Activated T-helper 2 cell treated with anti-CD3 and anti-CD28 coated beads, Interferon-gamma antibody, Interleukin-2, Interleukin-4, amounts not matched to agents 10 μg/mL and 5 μg/mL and 100 μg/mL, durations not matched to agents 14 hours and 24 hours and 36 hours (primary cell): Measurements from ENCODE around the gene ALG14. TPM values are rescaled to one million over a fixed set of nuclear protein-coding genes. Genes with fewer than 3 reads are reported as not detected.
"Not testable (repeated sequence)": the region's sequence is repeated elsewhere in the genome, so short reads cannot be mapped to it uniquely, and the experiment has no call there.

Experiments
- DNase-seq: peaks from one replicate; pipeline ENCODE4 v3.0.0; 2021; ENCODE audit warnings: low spot score
- H3K27ac Mint-ChIP-seq: one replicate; pipeline ENCODE4 v1.8.0; 2021; ENCODE audit warnings: mixed read lengths
- H3K27me3 Mint-ChIP-seq: one replicate; pipeline ENCODE4 v1.8.0; 2021; ENCODE audit warnings: low read depth, mixed read lengths
- H3K36me3 Mint-ChIP-seq: one replicate; pipeline ENCODE4 v1.8.0; 2021; ENCODE audit warnings: low read depth, mixed read lengths
- H3K4me1 Mint-ChIP-seq: one replicate; pipeline ENCODE4 v1.8.0; 2021; ENCODE audit warnings: low read depth, mixed read lengths
- H3K4me3 Mint-ChIP-seq: one replicate; pipeline ENCODE4 v1.8.0; 2021; ENCODE audit warnings: low read depth, mild to moderate bottlenecking, moderate library complexity, mixed read lengths
- H3K9me3 Mint-ChIP-seq: one replicate; pipeline ENCODE4 v1.8.0; 2021; ENCODE audit warnings: mixed read lengths
- intact Hi-C: fragments of 100-400 bp; cut with micrococcal nuclease; formaldehyde crosslinking; loops from one replicate; pipeline ENCODE4 v1.15.1; 2023
- total RNA-seq: library from RNA; stranded (reverse); gene quantifications from 2 replicates; pipeline ENCODE4 v1.2.3, GENCODE V29; 2022

ALG14 gene
- total RNA-seq, 1 donor from 2014 or later, result 2.4 TPM

DNA sequence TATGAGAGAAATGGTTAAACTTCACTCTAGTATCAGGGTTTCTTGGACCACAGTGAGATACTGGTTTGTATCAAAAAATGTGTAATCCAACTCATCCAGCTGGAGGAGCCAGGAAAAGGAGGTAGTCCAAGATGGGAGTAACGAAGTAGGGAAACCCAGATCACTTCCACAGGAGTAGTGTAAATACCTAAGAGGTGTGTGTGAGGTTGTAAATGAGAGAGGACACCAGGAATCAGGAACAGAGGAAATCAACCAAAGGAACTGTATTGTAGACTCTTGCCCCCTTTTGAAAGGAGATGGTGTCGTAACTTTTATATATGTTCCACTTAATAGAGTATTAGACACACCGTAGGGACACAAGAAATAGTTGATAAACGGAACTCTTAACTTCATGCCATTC, 24.7 kb upstream of the ALG14 start:
- Mint-ChIP-seq H3K27ac (no peak overlapping the region), H3K36me3 (no peaks in the 10 kb centered on the region), H3K4me3 (no peak overlapping the region), H3K4me1 (no peaks in the 10 kb centered on the region), H3K27me3 (peaks cover 2% of the 10 kb centered on the region), H3K9me3 (no peaks in the 10 kb centered on the region)
- no peak for DNase-seq
- intact Hi-C loops, result no loop called here

DNA sequence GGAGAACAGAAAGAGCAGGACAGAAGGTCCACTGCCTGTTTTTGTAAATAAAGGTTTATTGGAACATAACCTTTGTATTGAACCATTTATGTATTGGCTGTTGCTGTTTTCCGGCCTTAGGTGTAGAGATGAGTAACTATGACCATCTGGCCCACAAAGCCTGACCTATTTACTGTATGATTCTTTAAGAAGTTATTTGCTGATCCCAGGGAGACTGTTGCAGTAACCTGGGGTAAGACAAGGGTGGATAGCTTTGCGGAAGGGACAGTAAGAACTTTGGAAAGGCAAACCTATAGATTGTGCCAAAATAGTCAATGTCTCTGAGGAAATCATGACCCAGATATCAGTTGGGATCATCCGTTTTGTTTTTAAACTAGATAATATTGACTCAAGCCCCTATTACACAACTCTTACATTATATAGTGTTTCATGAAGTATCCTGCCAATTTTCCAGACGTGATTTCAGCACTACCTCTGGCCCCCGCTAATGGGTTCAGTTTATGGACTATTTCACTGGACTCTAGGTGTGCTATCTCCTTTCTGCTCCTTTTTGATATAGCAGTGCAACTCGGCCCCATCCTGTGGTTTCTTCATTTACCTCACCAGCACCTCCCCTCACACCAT, 23.6 kb upstream of the ALG14 start:
- H3K4me1 Mint-ChIP-seq, result no peaks in the 10 kb centered on the region
- no peaks in the 10 kb centered on the region for H3K36me3 Mint-ChIP-seq
- no peak overlapping the region for H3K4me3 Mint-ChIP-seq
- no peak for DNase-seq
- peaks cover 2% of the 10 kb centered on the region for H3K27me3 Mint-ChIP-seq
- intact Hi-C loops, result no loop called here
- no peak overlapping the region for H3K27ac Mint-ChIP-seq
- H3K9me3 Mint-ChIP-seq, result no peaks in the 10 kb centered on the region

DNA sequence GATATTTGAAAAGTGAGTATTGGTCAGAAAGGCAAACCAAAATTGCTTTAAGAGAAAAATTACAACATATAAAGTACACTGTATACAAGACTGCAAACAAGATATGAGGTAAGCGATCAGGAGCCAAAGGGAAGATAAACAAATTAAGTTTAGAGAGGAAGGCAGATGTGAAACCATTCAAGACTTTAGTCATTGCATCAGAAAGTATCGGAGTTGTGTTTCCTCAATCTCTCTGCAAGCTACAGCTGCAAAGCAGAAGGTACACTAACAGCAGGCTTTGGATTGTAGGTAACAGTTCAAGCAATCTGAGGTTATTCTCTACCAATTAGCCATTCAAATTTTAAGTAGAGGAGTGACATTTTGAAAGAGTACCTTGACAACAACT, 23.1 kb upstream of the ALG14 start:
- H3K9me3 Mint-ChIP-seq, result no peaks in the 10 kb centered on the region
- H3K4me1 Mint-ChIP-seq, result no peaks in the 10 kb centered on the region
- no peak overlapping the region for H3K4me3 Mint-ChIP-seq
- no peak for DNase-seq
- no peak overlapping the region for H3K27ac Mint-ChIP-seq
- intact Hi-C loops, result no loop called here
- H3K27me3 Mint-ChIP-seq, result peaks cover 2% of the 10 kb centered on the region
- H3K36me3 Mint-ChIP-seq, result no peaks in the 10 kb centered on the region

DNA sequence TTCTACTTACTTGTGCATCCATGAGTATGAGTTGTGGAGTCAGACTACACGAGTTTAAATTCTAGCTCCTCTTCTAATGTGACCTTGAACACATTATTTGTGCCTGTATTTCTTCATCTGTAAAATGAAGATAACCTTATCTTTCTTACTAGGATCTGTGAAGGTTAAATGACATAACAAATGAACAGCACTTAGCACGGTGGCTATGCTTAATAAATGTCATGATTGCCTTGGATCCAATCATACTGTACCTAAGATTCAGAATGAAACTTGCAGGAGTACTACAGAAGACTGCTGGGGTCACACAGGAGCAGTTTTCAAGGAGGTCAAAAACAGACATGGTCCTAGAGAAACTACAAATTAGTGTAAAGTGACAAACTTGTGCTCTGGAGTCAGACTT, 22.2 kb upstream of the ALG14 start:
- intact Hi-C loops, result no loop called here
- H3K4me1 Mint-ChIP-seq, result no peaks in the 10 kb centered on the region
- no peak for DNase-seq
- no peak overlapping the region for H3K27ac Mint-ChIP-seq
- peaks cover 5% of the 10 kb centered on the region for H3K27me3 Mint-ChIP-seq
- H3K36me3 Mint-ChIP-seq, result no peaks in the 10 kb centered on the region
- no peaks in the 10 kb centered on the region for H3K9me3 Mint-ChIP-seq
- no peak overlapping the region for H3K4me3 Mint-ChIP-seq

DNA sequence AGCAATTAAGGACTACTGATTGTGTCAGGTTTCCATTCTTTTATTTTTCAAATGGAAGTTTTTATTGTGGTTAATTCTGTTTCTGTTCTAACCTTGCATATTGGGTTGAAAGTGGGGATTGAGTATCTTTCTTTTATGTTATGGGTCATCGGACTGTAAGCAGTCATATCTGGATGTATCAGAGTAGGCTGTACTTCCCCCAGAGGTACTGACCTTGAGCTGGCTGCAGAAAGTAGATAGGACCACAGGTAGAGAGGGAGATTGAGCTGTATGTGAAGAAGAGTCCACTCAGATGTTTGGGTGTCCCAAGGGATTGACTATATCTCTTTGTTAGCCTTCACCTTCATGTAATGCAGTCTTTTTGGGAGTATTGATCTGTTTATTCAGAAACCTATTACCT, 20.5 kb upstream of the ALG14 start:
- Mint-ChIP-seq H3K27me3 (peaks cover 13% of the 10 kb centered on the region), H3K9me3 (no peaks in the 10 kb centered on the region), H3K36me3 (no peaks in the 10 kb centered on the region), H3K4me1 (no peaks in the 10 kb centered on the region), H3K4me3 (no peak overlapping the region), H3K27ac (no peak overlapping the region)
- DNase-seq, result no peak
- intact Hi-C loops, result no loop called here

DNA sequence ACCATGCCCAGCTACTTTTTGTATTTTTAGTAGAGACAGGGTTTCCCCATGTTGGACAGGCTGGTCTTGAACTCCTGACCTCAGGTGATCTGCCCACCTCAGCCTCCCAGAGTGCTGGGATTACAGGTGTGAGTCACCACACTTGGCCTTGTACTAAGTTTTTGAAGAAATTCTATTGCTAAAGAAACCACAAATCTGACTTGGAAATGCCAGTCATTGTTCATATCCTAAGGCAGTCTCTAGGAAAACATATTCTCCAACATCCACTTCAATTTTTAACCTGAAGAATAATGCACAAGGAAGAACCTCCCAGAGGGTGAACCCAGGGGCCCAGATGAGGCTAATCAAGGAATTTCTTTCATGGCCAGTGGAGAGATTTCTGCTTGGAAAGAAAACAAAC, 20.1 kb upstream of the ALG14 start:
- intact Hi-C loops, H3K4me1 Mint-ChIP-seq, H3K9me3 Mint-ChIP-seq, H3K36me3 Mint-ChIP-seq, DNase-seq, H3K27ac Mint-ChIP-seq, H3K4me3 Mint-ChIP-seq: not testable (repeated sequence)
- peaks cover 15% of the 10 kb centered on the region for H3K27me3 Mint-ChIP-seq

DNA sequence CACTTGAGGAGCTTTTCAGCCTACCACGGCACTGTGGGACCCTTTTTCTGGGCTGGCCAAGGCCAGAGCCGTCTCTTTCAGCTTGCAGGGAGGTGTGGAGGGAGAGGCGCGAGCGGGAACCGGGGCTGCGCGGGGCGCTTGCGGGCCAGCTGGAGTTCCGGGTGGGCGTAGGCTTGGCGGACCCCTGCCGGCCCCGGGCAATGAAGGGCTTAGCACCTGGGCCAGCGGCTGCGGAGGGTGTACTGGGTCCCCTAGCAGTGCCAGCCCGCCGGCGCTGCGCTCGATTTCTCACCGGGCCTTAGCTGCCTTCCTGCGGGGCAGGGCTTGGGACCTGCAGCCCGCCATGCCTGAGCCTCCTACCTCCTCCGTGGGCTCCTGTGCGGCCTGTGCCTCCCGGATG, 18.5 kb upstream of the ALG14 start:
- H3K4me1 Mint-ChIP-seq, intact Hi-C loops, H3K4me3 Mint-ChIP-seq, H3K36me3 Mint-ChIP-seq, H3K9me3 Mint-ChIP-seq, DNase-seq, H3K27ac Mint-ChIP-seq: not testable (repeated sequence)
- H3K27me3 Mint-ChIP-seq, result peaks cover 19% of the 10 kb centered on the region

DNA sequence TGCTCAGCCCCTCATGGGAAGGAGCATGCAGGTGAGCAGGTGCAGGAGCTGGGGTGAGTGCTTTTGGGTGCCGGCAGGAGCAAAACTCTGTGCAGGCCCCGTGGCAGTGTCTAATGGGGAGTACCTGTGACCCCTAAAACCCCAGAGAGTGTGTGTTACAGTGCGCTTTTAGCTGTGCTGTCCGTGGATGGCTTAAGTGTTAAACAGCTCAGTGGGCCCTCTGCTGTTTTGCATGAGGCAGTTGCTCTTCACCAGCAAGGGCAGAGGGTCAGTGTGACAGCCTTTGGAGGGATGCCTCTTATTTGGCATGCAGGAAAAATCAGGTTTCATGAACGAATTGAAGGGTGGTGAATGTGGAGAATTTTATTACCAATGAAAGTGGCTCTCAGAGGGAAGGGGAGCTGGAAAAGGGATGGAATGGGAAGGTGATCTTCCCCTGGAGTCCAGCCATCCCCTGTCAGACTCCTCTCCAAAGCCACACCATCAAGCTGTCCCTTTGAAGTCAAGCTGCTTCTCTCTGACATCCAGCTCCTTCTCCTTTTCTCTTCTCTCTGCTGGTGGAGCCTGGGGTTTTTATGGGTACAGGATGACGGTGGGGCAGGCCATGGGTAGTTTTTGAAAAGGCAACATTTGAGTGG, 17.0 kb upstream of the ALG14 start:
- Mint-ChIP-seq H3K4me1 (no peaks in the 10 kb centered on the region), H3K27me3 (peaks cover 20% of the 10 kb centered on the region), H3K9me3 (no peaks in the 10 kb centered on the region), H3K27ac (no peak overlapping the region), H3K36me3 (no peaks in the 10 kb centered on the region), H3K4me3 (no peak overlapping the region)
- intact Hi-C loops, result no loop called here
- no peak for DNase-seq

DNA sequence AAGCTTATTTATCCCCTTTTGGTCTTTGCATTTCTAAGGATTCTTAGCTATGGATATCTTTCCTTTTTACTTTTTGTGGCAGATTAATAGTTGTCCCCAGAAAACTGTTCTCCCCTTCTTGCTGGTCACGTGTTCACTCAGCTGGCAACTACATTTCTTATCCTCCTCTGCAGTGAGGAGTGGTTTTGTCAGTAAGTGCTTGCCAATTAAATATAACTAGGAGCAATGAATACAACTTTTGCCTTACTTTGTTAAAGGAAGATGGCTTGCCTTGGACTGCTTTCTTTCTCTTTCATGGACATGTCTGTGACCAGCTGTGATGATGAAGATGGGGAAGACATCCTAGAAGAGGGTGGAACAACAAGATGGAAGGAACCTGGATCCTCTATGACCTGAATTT, 15.6 kb upstream of the ALG14 start:
- Mint-ChIP-seq H3K27ac (no peak overlapping the region), H3K27me3 (peaks cover 23% of the 10 kb centered on the region), H3K9me3 (no peaks in the 10 kb centered on the region), H3K4me1 (peaks cover 1% of the 10 kb centered on the region), H3K36me3 (no peaks in the 10 kb centered on the region), H3K4me3 (no peak overlapping the region)
- intact Hi-C loops, result no loop called here
- DNase-seq, result no peak

DNA sequence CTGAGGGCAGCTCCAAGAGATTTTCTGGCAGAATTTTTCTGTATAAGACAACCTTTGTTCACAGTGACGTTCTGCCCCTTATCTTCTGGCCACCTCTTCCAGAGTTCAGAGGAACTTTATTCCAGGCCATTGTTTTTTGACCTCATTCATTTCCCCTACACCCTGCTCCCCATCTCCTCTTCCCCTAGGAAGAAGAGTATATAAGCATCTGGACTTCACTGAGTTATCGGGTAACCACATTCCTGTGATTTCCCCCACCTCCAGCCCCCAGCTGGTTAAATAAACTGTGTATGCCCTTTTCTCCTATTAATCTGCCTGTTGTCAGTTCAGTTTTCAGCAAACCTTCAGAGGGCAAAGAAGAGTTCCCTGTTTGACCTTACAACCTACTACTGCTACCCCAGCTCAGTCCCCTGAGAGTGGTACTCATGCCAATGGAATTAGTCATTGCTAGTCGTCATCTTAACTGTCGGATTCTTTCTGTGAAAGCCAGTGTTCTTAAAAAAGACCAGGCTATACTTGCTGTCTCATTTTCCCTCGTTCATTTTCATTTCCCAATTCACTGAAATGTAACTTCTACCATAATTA, 14.3 kb upstream of the ALG14 start:
- Mint-ChIP-seq H3K4me1 (peaks cover 1% of the 10 kb centered on the region), H3K36me3 (no peaks in the 10 kb centered on the region), H3K27ac (no peak overlapping the region), H3K9me3 (no peaks in the 10 kb centered on the region), H3K27me3 (peaks cover 23% of the 10 kb centered on the region), H3K4me3 (no peak overlapping the region)
- intact Hi-C loops, result no loop called here
- DNase-seq, result no peak

DNA sequence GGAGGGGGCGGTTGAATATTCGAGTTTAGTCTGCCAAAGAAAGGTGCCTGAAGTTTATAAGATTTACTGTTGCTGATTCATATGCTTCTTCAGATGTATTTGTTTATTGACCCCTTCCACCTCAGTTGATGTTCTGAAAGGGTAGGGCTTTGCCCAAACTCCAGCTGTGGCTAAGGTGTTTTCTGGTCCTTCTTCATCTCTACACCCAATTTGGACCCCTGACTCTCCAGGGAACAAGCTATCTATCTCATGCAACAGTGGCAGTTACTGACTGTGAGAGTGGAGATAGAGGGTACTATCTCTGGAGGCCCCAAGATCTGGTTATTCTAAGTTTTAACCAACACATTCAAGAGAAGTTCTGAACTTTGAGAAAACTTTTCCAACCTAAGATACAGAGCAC, 12.6 kb upstream of the ALG14 start:
- Mint-ChIP-seq H3K9me3 (no peaks in the 10 kb centered on the region), H3K36me3 (no peaks in the 10 kb centered on the region), H3K4me1 (peaks cover 1% of the 10 kb centered on the region), H3K27ac (no peak overlapping the region), H3K27me3 (peaks cover 23% of the 10 kb centered on the region), H3K4me3 (no peak overlapping the region)
- DNase-seq, result no peak
- intact Hi-C loops, result no loop called here

DNA sequence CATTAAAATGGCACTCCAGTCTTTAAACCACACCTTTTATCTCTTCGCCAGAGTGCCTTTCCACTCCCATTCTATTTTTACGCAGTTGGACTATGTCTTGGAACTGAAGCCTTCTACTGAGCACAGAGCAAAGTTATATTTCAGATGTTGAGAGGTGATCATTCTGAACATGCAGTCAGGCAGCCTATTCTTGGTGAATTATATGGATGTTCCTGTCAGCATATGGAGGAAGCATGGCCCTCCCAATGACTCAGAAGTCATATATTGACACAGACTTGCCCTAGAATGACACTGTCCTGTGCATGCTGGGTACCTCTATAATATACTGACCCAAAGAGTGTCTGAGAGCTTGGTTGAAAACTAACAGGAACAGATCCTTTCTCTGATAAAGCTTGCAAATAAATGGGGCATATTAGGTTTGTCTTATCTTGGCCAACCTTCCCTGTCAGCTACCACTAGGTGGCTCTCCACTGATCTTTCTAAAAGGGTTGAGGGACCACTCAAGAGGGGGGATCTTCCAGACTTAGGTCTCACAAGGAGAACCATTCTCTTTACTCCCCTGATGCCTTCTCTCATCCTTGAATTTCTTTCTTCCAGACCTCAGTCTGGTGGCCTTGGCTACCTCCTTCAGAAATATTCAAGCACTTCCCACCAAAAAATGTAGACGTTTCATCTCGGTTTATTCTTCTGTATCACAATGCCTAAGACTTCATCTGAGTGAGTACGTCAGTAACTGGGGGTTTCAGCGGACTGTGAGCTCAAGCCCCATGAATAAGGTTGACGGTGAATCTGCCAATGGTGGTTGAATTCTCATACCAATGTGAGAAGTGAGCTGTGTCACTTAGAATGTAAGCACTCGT, 11.8 kb upstream of the ALG14 start:
- no peak for DNase-seq
- Mint-ChIP-seq H3K27me3 (peaks cover 20% of the 10 kb centered on the region), H3K27ac (no peak overlapping the region), H3K4me3 (no peak overlapping the region), H3K4me1 (peaks cover 1% of the 10 kb centered on the region), H3K9me3 (no peaks in the 10 kb centered on the region), H3K36me3 (no peaks in the 10 kb centered on the region)
- intact Hi-C loops, result loop anchor here (1.0 kb wide), 2 partner anchors 11 to 149 kb away; no protein-coding TSS in a partner anchor

DNA sequence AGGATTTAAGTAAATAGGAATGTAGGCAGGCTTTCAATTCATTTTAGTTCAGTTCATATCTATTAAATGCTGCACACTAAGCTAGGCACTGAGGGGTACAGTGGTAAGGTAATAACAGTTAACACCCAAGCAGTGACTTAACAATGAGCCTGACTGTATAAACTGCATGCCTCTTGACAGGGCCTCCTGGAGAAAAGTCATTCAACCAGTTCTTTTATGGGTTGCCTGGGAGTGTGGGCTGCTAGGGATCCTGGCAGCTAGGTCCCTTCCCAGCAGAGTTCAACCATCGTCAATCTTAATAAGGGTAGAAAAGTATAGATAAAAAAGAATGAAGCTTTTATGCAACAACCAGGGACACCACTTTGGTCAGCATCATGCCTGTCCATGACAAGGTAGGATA, 8.1 kb upstream of the ALG14 start:
- H3K27ac Mint-ChIP-seq, result no peak overlapping the region
- H3K4me1 Mint-ChIP-seq, result peaks cover 1% of the 10 kb centered on the region
- no peak overlapping the region for H3K4me3 Mint-ChIP-seq
- no peaks in the 10 kb centered on the region for H3K9me3 Mint-ChIP-seq
- H3K36me3 Mint-ChIP-seq, result no peaks in the 10 kb centered on the region
- intact Hi-C loops, result no loop called here
- DNase-seq, result no peak
- peaks cover 6% of the 10 kb centered on the region for H3K27me3 Mint-ChIP-seq
